Measurements from ENCODE around the gene MMP15.

- no peak for TF ChIP-seq CTCF (IDR thresholded peaks at IDR 0.05; ENCODE audit: insufficient read depth, low read depth, low read length)
- no peak for TF ChIP-seq EZH2 (IDR thresholded peaks at IDR 0.05; ENCODE audit: insufficient read depth, low read length)
Observed at GRCh38 chr16:58047557-58048348, 22.2 kb downstream of the MMP15 start.

All from astrocyte (in vitro differentiated cells and primary cell).